B cell (primary cell): Measurements from ENCODE around the gene SELP.

Experiments used
- CTCF ChIP-seq: fragments of 200-600 bp; IDR thresholded peaks from one replicate; pipeline ENCODE4 v1.8.0; 2022; ENCODE audit warnings: antibody characterized with exemption, mild to moderate bottlenecking
- EZH2 ChIP-seq: IDR thresholded peaks from 2 replicates; pipeline ENCODE4 v1.6.1; 2012; ENCODE audit warnings: borderline replicate concordance, low read depth, mild to moderate bottlenecking, moderate library complexity, low read length; ENCODE audit not compliant: insufficient read depth, poor library complexity, severe bottlenecking

DNA sequence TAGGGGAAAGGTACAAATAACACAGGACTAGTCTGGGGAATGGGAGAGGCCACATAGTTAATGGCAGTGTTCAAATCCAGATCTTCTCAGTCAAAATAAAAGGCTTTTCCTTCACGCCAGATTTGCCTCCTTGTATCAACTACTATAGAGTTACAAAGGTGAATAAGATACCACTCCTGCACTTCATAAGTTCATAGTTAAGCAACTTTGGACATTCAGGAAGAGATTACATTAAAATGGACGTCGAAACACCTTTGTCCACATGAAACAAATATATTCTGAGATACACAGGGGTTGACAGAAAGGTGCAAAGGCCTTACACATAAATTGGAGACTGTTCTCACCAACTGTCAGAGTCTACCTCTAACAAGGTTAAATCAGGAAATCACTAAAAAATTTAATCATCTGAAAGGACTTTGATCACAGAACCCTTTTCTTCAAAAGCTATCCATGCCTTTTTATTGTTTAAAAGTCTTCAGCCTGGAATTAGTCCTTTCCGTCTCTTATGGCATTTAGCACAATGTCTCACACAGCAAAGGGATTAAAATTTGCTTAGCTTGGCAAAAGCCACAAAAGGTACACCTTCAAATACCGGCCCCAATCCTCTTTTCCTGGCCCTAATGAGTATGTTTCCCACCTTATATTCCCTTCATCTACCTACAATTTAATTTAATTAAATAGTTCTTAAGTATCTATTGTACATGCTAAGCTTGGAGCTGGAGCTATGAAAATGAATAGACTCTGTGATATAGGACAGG is 51.8 kb downstream of the SELP start:
- TF ChIP-seq CTCF: no peak
- TF ChIP-seq EZH2: no peak
